HG03432 (cell line): ENCODE results near the gene PKD1L1.
"Not testable (repeated sequence)": the region's sequence is repeated elsewhere in the genome, so short reads cannot be mapped to it uniquely, and the experiment has no call there.

Experiments used
- ATAC-seq: cut with Tn5 transposase; IDR thresholded peaks from one replicate; pipeline ENCODE4 v1.9.1; 2021; ENCODE audit warnings: mild to moderate bottlenecking, moderate library complexity; ENCODE audit not compliant: unreplicated experiment

Gene PKD1L1

GRCh38 chr7:47940088-47941013 is 7.9 kb downstream of the PKD1L1 start:
- ATAC-seq: no peak

GRCh38 chr7:47939425-47940036 is 8.7 kb downstream of the PKD1L1 start:
- ATAC-seq: no peak

- ATAC-seq: no peak
Measured at GRCh38 chr7:47938574-47939165, 9.6 kb downstream of the PKD1L1 start.

DNA sequence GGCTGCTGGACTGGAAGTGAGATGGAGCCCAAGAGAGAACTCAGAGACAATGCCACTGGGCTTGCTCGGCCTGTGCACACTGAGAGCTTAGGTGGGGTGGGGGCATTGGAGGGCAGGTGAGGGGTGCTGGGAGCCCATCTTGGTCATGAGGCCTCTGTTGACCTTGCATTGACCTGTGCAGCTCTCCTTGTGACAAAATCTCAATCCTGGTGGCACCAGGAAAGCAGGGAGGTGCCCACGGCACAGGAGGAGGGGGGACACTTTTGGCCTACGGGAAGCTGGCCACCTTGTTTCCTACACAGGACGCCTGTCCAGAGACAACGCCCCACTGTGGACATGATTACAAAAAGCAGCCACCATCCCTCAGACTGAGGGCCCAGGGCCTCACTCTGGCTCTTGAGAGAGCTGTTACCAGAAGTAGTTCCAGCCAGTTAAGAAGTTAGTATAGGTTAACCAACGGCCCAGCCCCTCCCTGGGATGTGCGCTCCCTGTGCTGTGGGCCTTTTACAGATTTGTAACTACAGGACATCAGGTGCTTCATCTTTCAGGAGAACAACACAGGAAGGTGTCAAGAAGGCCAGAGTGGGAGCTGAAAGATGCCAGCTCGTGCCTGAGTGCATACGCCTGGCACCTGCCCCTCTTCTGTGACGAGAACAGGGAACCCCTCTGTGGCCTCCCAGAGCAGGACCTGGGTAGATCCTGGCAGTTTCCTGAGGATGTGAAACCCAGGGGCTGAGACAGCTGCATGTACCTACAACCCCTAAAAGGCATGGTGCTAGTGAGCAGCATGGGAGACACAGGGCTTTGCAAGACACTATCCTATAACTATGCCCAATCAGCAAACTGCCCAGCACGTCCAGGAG is 10.3 kb downstream of the PKD1L1 start:
- peak; percentile 52 for ATAC-seq

GRCh38 chr7:47937065-47937687 is 11.1 kb downstream of the PKD1L1 start:
- ATAC-seq: peak; percentile 95

GRCh38 chr7:47936323-47936722 is 11.9 kb downstream of the PKD1L1 start:
- no peak for ATAC-seq

DNA sequence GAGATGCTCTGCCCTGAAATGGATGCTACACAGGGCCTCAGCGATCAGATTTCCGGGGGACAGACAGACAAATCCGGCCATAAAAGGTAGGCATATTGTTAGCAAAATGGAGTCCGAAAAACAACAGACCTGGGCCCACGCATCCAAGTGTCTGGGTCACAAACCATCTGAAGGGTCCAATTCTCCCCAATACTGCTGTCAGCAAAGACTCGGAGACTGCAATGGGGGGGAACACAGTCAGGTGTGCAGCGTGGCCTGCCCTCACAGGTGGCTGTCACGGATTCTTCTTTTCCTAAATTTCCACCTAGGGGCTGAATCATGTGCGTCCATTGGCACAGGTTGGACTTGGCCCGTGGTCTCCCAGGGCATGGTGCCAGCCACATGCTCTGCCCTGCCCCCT is 12.9 kb downstream of the PKD1L1 start:
- no peak for ATAC-seq

DNA sequence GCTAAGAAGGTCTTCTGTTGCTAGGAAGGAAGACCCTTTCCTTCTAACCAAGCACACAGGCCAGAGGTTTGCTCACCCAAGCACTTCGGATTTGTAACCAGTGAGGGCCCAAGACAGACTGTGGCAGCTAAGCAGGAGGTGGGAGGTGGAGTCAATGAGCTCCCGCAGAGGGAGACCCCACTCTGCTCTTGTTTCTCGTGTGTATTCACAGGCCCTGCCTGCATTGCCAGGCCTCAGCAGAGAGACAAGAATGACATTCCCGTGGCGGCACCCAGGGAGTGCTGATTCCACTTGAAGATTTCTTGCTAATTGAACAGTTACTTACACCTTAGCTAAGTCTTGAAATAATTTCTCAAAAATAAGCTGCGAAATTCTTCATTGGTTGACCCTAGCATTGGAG is 13.4 kb downstream of the PKD1L1 start:
- ATAC-seq: no peak

- no peak for ATAC-seq
Measured at GRCh38 chr7:47933215-47933614, 15.1 kb downstream of the PKD1L1 start.

DNA sequence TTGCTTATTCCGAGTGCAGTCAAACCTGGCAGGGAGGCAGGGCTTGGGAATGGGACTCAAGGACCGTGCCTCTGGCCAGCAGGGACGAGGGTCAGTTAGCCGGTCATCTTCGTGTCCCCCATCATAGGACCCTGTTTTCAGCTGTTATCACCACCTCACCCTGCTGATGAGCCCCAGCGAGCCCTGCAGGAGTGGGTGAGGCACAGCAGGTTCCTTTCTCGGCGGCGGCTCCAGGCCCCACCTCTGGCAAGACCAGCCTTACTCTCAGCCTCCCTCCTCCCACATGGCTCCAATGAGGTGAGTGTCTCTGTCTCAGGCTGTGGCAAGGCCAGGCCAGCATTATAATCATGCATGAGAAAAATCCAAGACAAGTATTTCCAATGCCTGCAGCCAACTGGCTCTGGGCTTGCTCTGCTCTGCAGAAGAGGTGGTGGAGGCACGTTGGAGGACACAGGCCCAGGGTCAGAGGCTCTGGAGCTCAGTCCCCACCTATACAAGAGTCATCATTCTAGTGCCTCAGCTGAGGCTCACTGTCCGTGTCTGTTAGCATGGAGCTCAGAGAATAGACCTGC is 15.7 kb downstream of the PKD1L1 start:
- ATAC-seq: no peak

DNA sequence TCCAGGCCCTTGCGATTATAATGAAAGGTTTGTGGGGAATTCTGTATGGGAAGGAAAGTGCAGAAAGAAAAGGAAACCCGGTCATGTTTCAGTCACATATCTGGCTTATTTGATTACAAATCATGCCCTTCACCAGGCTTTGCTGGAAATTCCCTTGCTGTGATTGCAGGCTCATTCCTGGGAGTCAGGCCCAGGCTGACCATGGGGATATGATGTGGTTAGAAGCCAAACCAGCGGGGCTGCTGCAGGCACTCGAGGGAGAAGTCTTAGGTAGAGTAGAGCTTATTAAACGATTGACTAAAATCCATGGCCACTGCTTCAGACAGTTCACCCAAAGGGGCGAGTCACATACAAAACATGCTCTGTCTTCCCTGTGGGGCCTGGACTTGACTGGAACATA is 16.2 kb downstream of the PKD1L1 start:
- no peak for ATAC-seq

GRCh38 chr7:47931005-47932004 is 17.0 kb downstream of the PKD1L1 start:
- ATAC-seq: no peak

DNA sequence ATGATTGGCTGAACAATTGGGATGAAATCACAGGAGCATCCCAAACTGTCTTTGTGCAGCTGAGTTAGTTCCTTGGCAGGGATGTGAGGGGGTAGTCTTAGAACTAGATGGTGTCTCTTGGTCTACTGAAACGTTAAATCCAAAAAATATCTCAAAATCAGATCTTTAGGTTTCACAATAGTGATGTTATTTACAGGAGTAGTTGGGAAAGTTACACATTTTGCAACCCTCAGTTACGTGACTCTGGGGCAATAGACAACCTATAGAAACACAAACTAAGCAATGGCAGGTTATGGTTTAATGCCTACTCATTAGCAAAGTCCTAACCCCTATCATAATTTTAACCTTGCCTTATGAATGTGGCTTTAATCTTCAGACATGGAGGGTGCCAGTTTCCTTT is 24.0 kb downstream of the PKD1L1 start:
- ATAC-seq: no peak

DNA sequence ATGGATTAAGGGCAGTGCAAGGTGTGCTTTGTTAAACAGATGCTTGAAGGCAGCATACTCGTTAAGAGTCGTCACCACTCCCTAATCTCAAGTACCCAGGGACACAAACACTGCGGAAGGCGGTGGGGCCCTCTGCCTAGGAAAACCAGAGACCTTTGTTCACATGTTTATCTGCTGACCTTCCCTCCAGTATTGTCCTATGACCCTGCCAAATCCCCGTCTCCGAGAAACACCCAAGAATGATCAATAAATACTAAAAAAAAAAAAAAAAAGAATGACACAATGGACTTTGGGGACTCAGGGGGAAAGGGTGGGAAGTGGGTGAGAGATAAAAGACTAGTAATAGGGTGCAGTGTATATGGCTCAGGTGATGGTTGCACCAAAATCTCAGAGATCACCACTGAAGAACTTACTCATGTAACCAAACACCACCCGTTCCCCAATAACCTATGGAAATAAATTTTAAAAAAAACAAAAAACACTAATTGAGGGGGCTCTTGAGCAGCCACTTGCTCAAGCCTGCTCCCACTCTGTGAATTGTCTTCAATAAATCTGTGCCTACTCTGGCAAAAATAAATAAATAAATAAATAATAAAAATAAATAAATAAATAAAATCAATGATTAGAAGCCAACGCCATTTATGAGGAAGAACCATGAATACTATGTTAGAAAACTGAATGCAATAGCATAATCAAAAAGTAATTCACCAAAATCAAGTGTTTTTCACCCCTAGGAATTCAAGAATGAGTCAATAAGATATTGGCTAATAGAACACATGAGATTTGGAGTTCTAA is 25.0 kb downstream of the PKD1L1 start:
- not testable (repeated sequence) for ATAC-seq

DNA sequence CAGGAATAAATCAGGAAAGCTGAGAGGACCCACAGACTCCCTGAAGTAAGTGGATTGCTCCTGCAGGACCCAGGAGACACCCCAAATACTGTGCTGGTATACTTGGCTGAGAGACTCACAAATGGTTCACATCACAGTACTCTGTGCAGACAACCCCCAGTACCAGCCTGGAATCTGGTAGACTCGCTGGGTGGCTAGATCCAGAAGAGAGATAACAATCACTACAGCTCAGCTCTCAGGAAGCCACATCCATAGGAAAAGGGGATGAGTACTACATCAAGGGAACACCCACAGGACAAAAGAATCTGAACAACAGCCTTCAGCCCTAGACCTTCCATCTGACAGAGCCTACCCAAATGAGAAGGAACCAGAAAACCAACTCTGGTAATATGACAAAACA is 31.8 kb downstream of the PKD1L1 start:
- not testable (repeated sequence) for ATAC-seq

- no peak for ATAC-seq
Measured at GRCh38 chr7:47915616-47915976, 32.7 kb downstream of the PKD1L1 start.

GRCh38 chr7:47914717-47915615 is 33.3 kb downstream of the PKD1L1 start:
- ATAC-seq: no peak
